GM13977 (cell line): Measurements from ENCODE around the gene TAF3.

Experiments
- DNase-seq: peaks from one replicate; pipeline ENCODE4 v3.0.0; 2012; ENCODE audit warnings: low spot score
- CTCF ChIP-seq: IDR thresholded peaks from 2 replicates; pipeline ENCODE4 v1.5.1; 2012; ENCODE audit warnings: mild to moderate bottlenecking, control low read depth; ENCODE audit not compliant: insufficient read depth; ENCODE audit errors: extremely low read depth, missing control alignments
- in situ Hi-C: fragments of 300-500 bp; cut with MboI; formaldehyde crosslinking; loops from one replicate; pipeline ENCODE4 v1.12.0; 2022; ENCODE audit warnings: low sequenced_read_pairs, low pct_unique_long_range_greater_than_20kb, mixed read lengths, inconsistent platforms; ENCODE audit not compliant: unreplicated experiment

TAF3 gene

GRCh38 chr10:7953447-7953846 is 135.1 kb downstream of the TAF3 start:
- DNase-seq, result no peak
- in situ Hi-C loops, result no loop called here

GRCh38 chr10:7955446-7955845 is 137.1 kb downstream of the TAF3 start:
- no peak for TF ChIP-seq CTCF
- in situ Hi-C loops, result no loop called here
- no peak for DNase-seq

More at GRCh38 chr10:7953447-7953846, 135.1 kb downstream of the TAF3 start:
- TF ChIP-seq CTCF, result no peak

GRCh38 chr10:7956508-7956907 is 138.2 kb downstream of the TAF3 start:
- TF ChIP-seq CTCF, result no peak
- peak; percentile 62 for DNase-seq
- in situ Hi-C loops, result no loop called here

- in situ Hi-C loops, result no loop called here
Measured at GRCh38 chr10:7957591-7957990, 139.3 kb downstream of the TAF3 start.

GRCh38 chr10:7958442-7958841 is 140.1 kb downstream of the TAF3 start:
- TF ChIP-seq CTCF, result no peak
- no peak for DNase-seq
- in situ Hi-C loops, result no loop called here

More at GRCh38 chr10:7957591-7957990, 139.3 kb downstream of the TAF3 start:
- no peak for TF ChIP-seq CTCF
- DNase-seq, result no peak

GRCh38 chr10:7960108-7960507 is 141.8 kb downstream of the TAF3 start:
- in situ Hi-C loops, result no loop called here
- no peak for TF ChIP-seq CTCF

GRCh38 chr10:7962592-7962991 is 144.3 kb downstream of the TAF3 start:
- DNase-seq, result no peak
- no peak for TF ChIP-seq CTCF
- in situ Hi-C loops, result no loop called here

More at GRCh38 chr10:7960108-7960507, 141.8 kb downstream of the TAF3 start:
- DNase-seq, result no peak
